GM21390 (cell line): ENCODE measurements around the gene TMEM222.

ENCODE experiments used
- ATAC-seq: cut with Tn5 transposase; IDR thresholded peaks from one replicate; pipeline ENCODE4 v1.9.1; 2021; ENCODE audit not compliant: unreplicated experiment

The TMEM222 gene

GRCh38 chr1:27358038-27358927 is 36.3 kb downstream of the TMEM222 start:
- ATAC-seq: no peak

- ATAC-seq: no peak
Measured at GRCh38 chr1:27358928-27359313, 37.0 kb downstream of the TMEM222 start.

GRCh38 chr1:27359822-27360158 is 37.8 kb downstream of the TMEM222 start:
- ATAC-seq: no peak

- ATAC-seq: no peak
Measured at GRCh38 chr1:27360159-27361043, 38.4 kb downstream of the TMEM222 start.

GRCh38 chr1:27361044-27361402 is 39.1 kb downstream of the TMEM222 start:
- ATAC-seq: no peak

GRCh38 chr1:27361553-27361952 is 39.6 kb downstream of the TMEM222 start:
- no peak for ATAC-seq

GRCh38 chr1:27363766-27364695 is 42.1 kb downstream of the TMEM222 start:
- no peak for ATAC-seq

GRCh38 chr1:27364696-27365371 is 42.9 kb downstream of the TMEM222 start:
- ATAC-seq: no peak

GRCh38 chr1:27365372-27366112 is 43.6 kb downstream of the TMEM222 start:
- no peak for ATAC-seq

- no peak for ATAC-seq
Measured at GRCh38 chr1:27366113-27366410, 44.1 kb downstream of the TMEM222 start.

- no peak for ATAC-seq
Measured at GRCh38 chr1:27366411-27367159, 44.6 kb downstream of the TMEM222 start, which contains the start of gene MAP3K6. MAP3K6 (minus strand) TSS chr1:27366961; CDS start chr1:27366597, 364 bp downstream.

GRCh38 chr1:27367160-27367650 is 45.2 kb downstream of the TMEM222 start:
- no peak for ATAC-seq

- ATAC-seq: no peak
Measured at GRCh38 chr1:27368869-27369582, 47.1 kb downstream of the TMEM222 start.

- no peak for ATAC-seq
Measured at GRCh38 chr1:27372022-27372807, 50.3 kb downstream of the TMEM222 start.

- ATAC-seq: no peak
Measured at GRCh38 chr1:27372808-27373690, 51.1 kb downstream of the TMEM222 start.

GRCh38 chr1:27374362-27375086 is 52.6 kb downstream of the TMEM222 start, which contains the start of gene FCN3:
FCN3 (minus strand) TSS chr1:27374824; CDS start chr1:27374818, 6 bp downstream.
- ATAC-seq: no peak
